Neuronal stem cell (in vitro differentiated cells): ENCODE measurements around the gene AWAT2.
A peak's percentile ranks its signal among the peaks of the same experiment; 100 is the strongest.

Experiments used
- DNase-seq: peaks from one replicate; pipeline ENCODE4 v3.0.0-alpha.2; 2013; ENCODE audit warnings: low spot score
- H2AFZ ChIP-seq: one replicate; pipeline ENCODE4 v1.6.1; 2013; ENCODE audit warnings: mild to moderate bottlenecking, low read length, inconsistent platforms
- H2AK5ac ChIP-seq: 2 replicates; pipeline ENCODE4 v1.6.1; 2013; ENCODE audit warnings: low read depth, mild to moderate bottlenecking, inconsistent platforms, low read length, moderate library complexity, mixed read lengths
- H2BK120ac ChIP-seq: 2 replicates; pipeline ENCODE4 v1.6.1; 2013; ENCODE audit warnings: low read depth, mild to moderate bottlenecking, inconsistent platforms, low read length, moderate library complexity, mixed read lengths
- H2BK12ac ChIP-seq: one replicate; pipeline ENCODE4 v1.6.1; 2013; ENCODE audit warnings: low read length, inconsistent platforms
- H2BK15ac ChIP-seq: 2 replicates; pipeline ENCODE4 v1.6.1; 2013; ENCODE audit warnings: mild to moderate bottlenecking, low read length, inconsistent platforms, mixed read lengths
- H2BK5ac ChIP-seq: one replicate; pipeline ENCODE4 v1.6.1; 2013; ENCODE audit warnings: inconsistent platforms, mild to moderate bottlenecking, low read length, moderate library complexity
- H3K14ac ChIP-seq: one replicate; pipeline ENCODE4 v1.6.1; 2013; ENCODE audit warnings: low read length, inconsistent platforms
- H3K18ac ChIP-seq: 2 replicates; pipeline ENCODE4 v1.6.1; 2013; ENCODE audit warnings: low read length, inconsistent platforms
- H3K23ac ChIP-seq: 2 replicates; pipeline ENCODE4 v1.6.1; 2013; ENCODE audit warnings: low read depth, mild to moderate bottlenecking, mixed read lengths, low read length, inconsistent platforms; ENCODE audit not compliant: poor library complexity
- H3K27ac ChIP-seq: replicated peaks from 3 replicates; pipeline ENCODE4 v1.5.1; 2013; ENCODE audit warnings: low read length, inconsistent platforms
- H3K27me3 ChIP-seq, 3 experiments: 2 replicates each; pipeline ENCODE4 v1.6.1; 2013; ENCODE audit warnings: low read length in 3 of 3, mild to moderate bottlenecking in 2 of 3, inconsistent platforms in 1 of 3, low read depth in 1 of 3, mixed read lengths in 1 of 3, moderate library complexity in 1 of 3; ENCODE audit not compliant: control insufficient read depth in 3 of 3, insufficient read depth in 3 of 3
- H3K36me3 ChIP-seq, 2 donors: replicated peaks in 1 of 2; 2 replicates each; pipeline ENCODE4 v1.6.1; 2013; ENCODE audit warnings: low read length in 2 of 2; ENCODE audit not compliant: control insufficient read depth in 2 of 2, insufficient read depth in 2 of 2
- H3K4ac ChIP-seq: 2 replicates; pipeline ENCODE4 v1.6.1; 2013; ENCODE audit warnings: inconsistent platforms, mild to moderate bottlenecking, low read length, moderate library complexity
- H3K4me1 ChIP-seq, 2 donors: 1 replicate in 1 of 2; 2 replicates in 1 of 2; pipeline ENCODE4 v1.6.1; 2013; ENCODE audit warnings: low read length in 2 of 2, low read depth in 1 of 2; ENCODE audit not compliant: control insufficient read depth in 2 of 2, insufficient read depth in 1 of 2
- H3K4me2 ChIP-seq: one replicate; pipeline ENCODE4 v1.6.1; 2013; ENCODE audit warnings: mild to moderate bottlenecking, low read length, inconsistent platforms; ENCODE audit not compliant: insufficient read depth, poor library complexity, severe bottlenecking
- H3K4me3 ChIP-seq, 2 donors: 2 replicates each; pipeline ENCODE4 v1.5.1; 2013; ENCODE audit warnings: low read length in 2 of 2, mild to moderate bottlenecking in 2 of 2, inconsistent platforms in 1 of 2, moderate library complexity in 1 of 2
- H3K79me1 ChIP-seq: one replicate; pipeline ENCODE4 v1.6.1; 2013; ENCODE audit warnings: low read depth, mild to moderate bottlenecking, inconsistent platforms, low read length, moderate library complexity
- H3K9ac ChIP-seq: one replicate; pipeline ENCODE4 v1.6.1; 2013; ENCODE audit warnings: mild to moderate bottlenecking, low read depth, low read length, inconsistent platforms; ENCODE audit not compliant: poor library complexity
- H3K9me3 ChIP-seq, 2 donors: replicated peaks in 1 of 2; 2 replicates each; pipeline versions ENCODE3 to v1.6.1; 2013; ENCODE audit warnings: low read length in 2 of 2, mild to moderate bottlenecking in 2 of 2, inconsistent platforms in 1 of 2, low read depth in 1 of 2, mixed read lengths in 1 of 2, moderate library complexity in 1 of 2; ENCODE audit not compliant: control insufficient read depth in 2 of 2, insufficient read depth in 1 of 2
- H4K8ac ChIP-seq: one replicate; pipeline ENCODE4 v1.6.1; 2013; ENCODE audit warnings: low read depth, mild to moderate bottlenecking, inconsistent platforms, low read length, moderate library complexity
- H4K91ac ChIP-seq: one replicate; pipeline ENCODE4 v1.6.1; 2013; ENCODE audit warnings: low read length, low read depth, mild to moderate bottlenecking, inconsistent platforms; ENCODE audit not compliant: poor library complexity
- WGBS, 2 donors: extraction: QIAGEN DNeasy Blood & Tissue Kit; methylation state at CpG; one replicate each; pipeline ENCODE4 v1.1.7; 2013; ENCODE audit warnings: missing lambda C conversion rate in 2 of 2, mixed read lengths in 1 of 2; ENCODE audit not compliant: insufficient read length in 2 of 2, insufficient replicate concordance in 1 of 2; ENCODE audit errors: extremely low coverage in 2 of 2; 5-methylcytosine and 5-hydroxymethylcytosine counted together

AWAT2 gene

GRCh38 chrX:70062076-70062475 lies 12.3 kb upstream of the AWAT2 start, which contains the start of gene OTUD6A:
Gene OTUD6A, plus strand, starts transcription at chrX:70062457. Its CDS starts 68 bp downstream, at chrX:70062525.
- H3K14ac ChIP-seq: no peak within 1 kb of the TSS
- H3K27ac ChIP-seq: no peak within 1 kb of the TSS
- no peak for DNase-seq
- no peak within 1 kb of the TSS for H2BK5ac ChIP-seq
- WGBS, 2 donors: no CpG with 5 or more reads among the region's 14 CpGs
- H3K9me3 ChIP-seq: no peaks in the 10 kb centered on the region
- no peak within 1 kb of the TSS for H2BK15ac ChIP-seq
- H2AFZ ChIP-seq: no peak within 1 kb of the TSS
- no peak within 1 kb of the TSS for H4K8ac ChIP-seq
- no peak within 1 kb of the TSS for H3K4ac ChIP-seq
- no peak within 1 kb of the TSS for H2BK120ac ChIP-seq
- peak within 1 kb of the TSS in 1 of 2 donors; percentile 50 for H3K4me3 ChIP-seq
- no peak within 1 kb of the TSS for H3K9ac ChIP-seq
- H3K27me3 ChIP-seq: peaks cover 0 to 5% (median 0%) of the 10 kb centered on the region in 3 experiments
- no peaks in the 10 kb centered on the region for H3K79me1 ChIP-seq
- H2AK5ac ChIP-seq: no peak within 1 kb of the TSS
- no peak within 1 kb of the TSS for H3K18ac ChIP-seq
- H3K36me3 ChIP-seq: no peaks in the 10 kb centered on the region
- no peaks in the 10 kb centered on the region for H3K4me1 ChIP-seq
- no peak within 1 kb of the TSS for H4K91ac ChIP-seq
- no peak within 1 kb of the TSS for H3K23ac ChIP-seq
- H3K4me2 ChIP-seq: no peak within 1 kb of the TSS
- no peak within 1 kb of the TSS for H2BK12ac ChIP-seq

- Histone ChIP-seq H3K9me3 (no peaks in the 10 kb centered on the region), H2BK12ac (no peak overlapping the region), H3K4me3 (no peak overlapping the region), H3K9ac (no peak overlapping the region), H4K91ac (no peak overlapping the region), H2BK120ac (no peak overlapping the region), H3K27ac (no peak overlapping the region), H3K4me2 (no peak overlapping the region), H3K18ac (no peak overlapping the region), H4K8ac (no peak overlapping the region), H3K4me1 (no peaks in the 10 kb centered on the region), H3K14ac (no peak overlapping the region), H3K23ac (no peak overlapping the region), H3K79me1 (no peaks in the 10 kb centered on the region), H3K36me3 (no peaks in the 10 kb centered on the region), H2BK15ac (no peak overlapping the region), H2AK5ac (no peak overlapping the region), H3K4ac (no peak overlapping the region), H2BK5ac (no peak overlapping the region), H2AFZ (no peak overlapping the region), H3K27me3 (peaks cover 0 to 7% (median 0%) of the 10 kb centered on the region in 3 experiments)
- no peak for DNase-seq
- no CpG with 5 or more reads among the region's 5 CpGs for WGBS, 2 donors
Measured at GRCh38 chrX:70054391-70054790, 4.7 kb upstream of the AWAT2 start.

DNA sequence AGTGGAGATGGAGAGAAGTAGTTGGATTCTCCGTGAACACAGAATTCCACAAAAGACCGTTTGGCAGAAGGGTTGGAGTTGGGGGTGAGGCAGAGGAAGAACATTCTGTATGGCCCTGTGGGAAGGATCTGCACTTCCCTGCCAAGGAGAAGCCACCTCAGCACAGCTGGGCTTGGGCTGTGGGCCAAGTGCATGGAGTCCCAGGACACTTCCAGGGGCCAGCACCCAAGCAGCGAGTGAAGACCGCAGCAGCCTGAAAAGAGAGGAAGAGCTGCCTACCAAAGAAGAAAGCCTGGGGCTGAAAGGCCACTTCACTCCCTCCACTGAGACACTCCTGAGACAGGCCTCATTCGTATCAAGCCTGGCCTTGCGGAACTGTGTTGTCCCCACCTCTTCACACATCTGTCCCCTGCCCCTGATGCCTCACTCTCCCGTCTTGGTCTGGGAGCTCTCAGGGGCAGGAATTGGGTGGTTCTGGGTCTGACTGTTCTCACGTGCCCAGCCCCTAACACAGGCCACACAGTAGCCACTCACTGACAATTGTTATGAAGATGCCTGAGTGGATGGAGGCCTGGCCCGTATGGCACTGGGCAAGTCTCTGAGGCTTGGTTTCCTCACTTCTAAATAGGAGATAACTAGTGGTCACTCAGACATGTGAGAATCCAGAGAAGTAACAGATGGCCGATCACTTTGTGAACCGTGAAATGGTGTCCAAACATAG lies 3.3 kb upstream of the AWAT2 start:
- no peak overlapping the region for H2AK5ac ChIP-seq
- WGBS, 2 donors: no CpG with 5 or more reads among the region's 11 CpGs
- H3K4me1 ChIP-seq: no peaks in the 10 kb centered on the region
- H3K4me3 ChIP-seq: no peak overlapping the region
- no peak overlapping the region for H2BK120ac ChIP-seq
- no peak overlapping the region for H3K4ac ChIP-seq
- H3K23ac ChIP-seq: no peak overlapping the region
- H3K4me2 ChIP-seq: no peak overlapping the region
- no peak overlapping the region for H2BK5ac ChIP-seq
- no peak overlapping the region for H2BK12ac ChIP-seq
- no peak overlapping the region for H4K91ac ChIP-seq
- H2AFZ ChIP-seq: no peak overlapping the region
- H3K27ac ChIP-seq: no peak overlapping the region
- no peak for DNase-seq
- no peak overlapping the region for H3K18ac ChIP-seq
- H3K9ac ChIP-seq: no peak overlapping the region
- no peak overlapping the region for H4K8ac ChIP-seq
- no peak overlapping the region for H2BK15ac ChIP-seq
- no peak overlapping the region for H3K14ac ChIP-seq
- H3K36me3 ChIP-seq: no peaks in the 10 kb centered on the region
- H3K27me3 ChIP-seq: peaks cover 0 to 7% (median 0%) of the 10 kb centered on the region in 3 experiments
- no peaks in the 10 kb centered on the region for H3K9me3 ChIP-seq
- H3K79me1 ChIP-seq: no peaks in the 10 kb centered on the region

DNA sequence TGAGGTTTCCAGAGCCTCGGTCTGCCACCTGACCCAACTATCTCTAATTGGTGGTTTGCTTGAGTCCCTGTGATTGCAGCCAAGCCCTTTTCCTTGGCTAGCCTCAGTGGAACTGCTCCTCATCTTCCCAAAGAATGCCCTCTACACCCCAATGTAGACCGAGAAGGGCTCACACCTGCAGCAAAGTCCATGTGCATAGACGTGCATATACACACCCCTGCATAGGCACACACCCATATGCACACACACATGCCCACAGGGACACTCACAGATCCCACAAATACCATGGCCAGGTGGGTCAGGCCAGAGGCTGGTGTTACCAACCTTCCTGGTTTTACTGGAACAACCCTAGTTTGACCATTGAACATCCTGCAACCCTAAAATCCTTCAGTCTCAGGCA lies 332 bp downstream of the AWAT2 start:
- Histone ChIP-seq H3K9me3 (no peaks in the 10 kb centered on the region), H4K8ac (no peak overlapping the region), H3K27ac (no peak overlapping the region), H4K91ac (no peak overlapping the region), H2BK12ac (no peak overlapping the region), H3K27me3 (peaks cover 0 to 7% (median 0%) of the 10 kb centered on the region in 3 experiments), H3K9ac (no peak overlapping the region), H3K4ac (no peak overlapping the region), H3K18ac (no peak overlapping the region), H3K23ac (no peak overlapping the region), H2AFZ (no peak overlapping the region), H2BK15ac (no peak overlapping the region), H3K14ac (no peak overlapping the region), H2BK120ac (no peak overlapping the region), H3K4me2 (no peak overlapping the region), H2AK5ac (no peak overlapping the region), H3K79me1 (no peaks in the 10 kb centered on the region), H3K4me1 (no peaks in the 10 kb centered on the region), H3K4me3 (no peak overlapping the region), H2BK5ac (no peak overlapping the region), H3K36me3 (no peaks in the 10 kb centered on the region)
- WGBS, 2 donors: no CpG with 5 or more reads among the region's 3 CpGs
- no peak for DNase-seq
